Measurements from ENCODE around the gene IRAG1. TPM values are rescaled to one million over a fixed set of nuclear protein-coding genes. Genes with fewer than 3 reads are reported as not detected.
A peak's percentile ranks its signal among the peaks of the same experiment; 100 is the strongest.

Gene IRAG1
- total and polyA plus RNA-seq, 2 of the 13 experiments (the other 11 are each of a cell fraction or from before 2014, with no cell fraction given), result 0.13 to 0.20 TPM

DNA sequence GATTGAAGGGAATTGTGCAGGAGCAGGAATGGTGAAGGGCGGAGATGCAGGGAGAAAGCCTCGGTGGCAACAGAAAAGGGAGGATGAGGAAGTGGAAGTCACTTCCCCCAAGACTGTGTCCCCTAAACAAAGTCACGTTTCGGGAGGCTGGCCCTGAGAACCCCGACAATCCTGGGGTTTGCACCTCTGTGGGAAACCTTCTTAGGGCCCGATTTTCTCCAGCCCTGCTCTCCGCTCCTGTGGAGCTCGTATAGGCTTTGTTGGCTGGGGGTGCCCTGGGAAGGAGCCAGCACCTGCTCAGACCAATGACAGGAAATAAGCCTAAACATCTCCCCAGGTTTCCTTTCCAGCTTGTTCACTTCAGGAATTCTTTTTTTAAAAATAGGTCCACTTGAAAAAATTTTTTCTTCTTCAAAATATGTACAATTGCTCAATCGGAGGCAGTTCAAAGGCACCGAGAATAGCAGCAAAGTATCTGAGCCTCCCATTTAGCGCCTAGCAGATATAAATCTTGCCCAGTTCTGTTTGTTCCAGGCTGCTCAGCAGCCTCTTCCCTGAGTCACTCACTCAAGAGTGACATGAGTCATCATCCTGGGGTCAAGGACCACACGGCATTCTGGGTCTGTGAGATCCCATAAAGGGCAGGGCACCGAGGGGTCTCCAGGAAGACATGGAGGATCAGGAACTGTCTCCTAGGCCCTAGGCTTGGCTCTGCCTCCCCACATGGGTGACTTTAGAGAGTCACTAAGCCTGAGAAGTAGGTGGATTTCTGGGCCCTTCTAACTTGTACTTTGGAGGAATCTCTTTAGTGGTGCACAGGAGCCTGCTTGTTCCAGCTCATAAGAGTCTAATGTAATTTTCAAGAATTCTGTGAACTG, 34.0 kb downstream of the IRAG1 start:
- H3K9me3 ChIP-seq (ENCODE audit: low read length), result no peaks in the 10 kb centered on the region
- no peak overlapping the region for H3K27ac ChIP-seq (ENCODE audit: extremely low read length, insufficient read depth, low read length)
- no TSS peak for BruUV-seq (replicated peaks)
- H3K4me2 ChIP-seq (ENCODE audit: low read depth, low read length), result peak overlapping the region; percentile 69
- peak; percentile 72 for FAIRE-seq
- intact Hi-C loops (cut with micrococcal nuclease; ENCODE audit: unreplicated experiment), result loop anchor here (10.0 kb wide), 1 partner anchor 75 kb away; no protein-coding TSS in a partner anchor
- no peaks in the 10 kb centered on the region for H3K27me3 ChIP-seq (ENCODE audit: control insufficient read depth in 1 of 2, insufficient read depth in 2 of 2, low read length in 2 of 2)
- peak; percentile 75 for ATAC-seq
- CTCF ChIA-PET (ENCODE audit: low intra/inter-chr PET ratio, low total read pairs), result no interaction called here
- H4K20me1 ChIP-seq (ENCODE audit: insufficient read depth, low read length), result no peaks in the 10 kb centered on the region
- 15% methylated on average over 11 of the region's 13 CpGs for WGBS (ENCODE audit: low lambda C conversion rate)
- H3K79me2 ChIP-seq (ENCODE audit: insufficient read depth, low read length), result no peaks in the 10 kb centered on the region
- in situ Hi-C loops (cut with HindIII; ENCODE audit: extremely low pct_ligation_motif_present, low pct_unique_long_range_greater_than_20kb), result no loop called here
- H3K9ac ChIP-seq (ENCODE audit: insufficient read depth, low read depth, low read length), result peak overlapping the region; percentile 10; the same call in 1 of the 2 replicates
- H3K4me1 ChIP-seq (ENCODE audit: insufficient read depth, low read length), result peaks cover 29% of the 10 kb centered on the region
- POLR2A ChIA-PET, result interaction anchor here (0.7 kb wide), 1 partner anchor 42 kb away, joined by 3 read pairs; no protein-coding TSS in a partner anchor
- H3K36me3 ChIP-seq (replicated peaks in 1 of 2; ENCODE audit: control insufficient read depth in 1 of 2, insufficient read depth in 2 of 2, low read length in 2 of 2), result no peaks in the 10 kb centered on the region
- peak overlapping the region; percentile 23 for H2AFZ ChIP-seq (ENCODE audit: low read length)
- peak; percentile 91 for DNase-seq (ENCODE audit: low spot score)
- peak overlapping the region in 1 of 3 experiments; percentile 42; a peak in 2 of 6 replicates for H3K4me3 ChIP-seq (replicated peaks in 1 of 3; ENCODE audit: insufficient read depth in 1 of 3, low read depth in 2 of 3, low read length in 3 of 3)
- TF ChIP-seq FOSL1 (CRISPR knock-in tag; IDR thresholded peaks at IDR 0.05; ENCODE audit: borderline replicate concordance) (peak; percentile 91), MED1 (CRISPR knock-in tag; IDR thresholded peaks at IDR 0.05) (no peak), ZNF33B (CRISPR knock-in tag; IDR thresholded peaks at IDR 0.05) (no peak), THAP11 (CRISPR knock-in tag; IDR thresholded peaks at IDR 0.05) (0 out of 2 replicates have a peak, but pooled peaks have one; percentile 29), ZNF350 (CRISPR knock-in tag; IDR thresholded peaks at IDR 0.05; ENCODE audit: borderline replicate concordance, low read depth) (no peak), TP53 (CRISPR knock-in tag; conservative IDR thresholded peaks at IDR 0.05) (no peak), HHEX (CRISPR knock-in tag; IDR thresholded peaks at IDR 0.05) (no peak), ZNF263 (CRISPR knock-in tag; IDR thresholded peaks at IDR 0.05) (no peak), NFIC (IDR thresholded peaks at IDR 0.05; ENCODE audit: low read length) (0 out of 2 replicates have a peak, but pooled peaks have one; percentile 13), ZNF709 (CRISPR knock-in tag; IDR thresholded peaks at IDR 0.05) (no peak)
- TF ChIP-seq, protein P1, sequence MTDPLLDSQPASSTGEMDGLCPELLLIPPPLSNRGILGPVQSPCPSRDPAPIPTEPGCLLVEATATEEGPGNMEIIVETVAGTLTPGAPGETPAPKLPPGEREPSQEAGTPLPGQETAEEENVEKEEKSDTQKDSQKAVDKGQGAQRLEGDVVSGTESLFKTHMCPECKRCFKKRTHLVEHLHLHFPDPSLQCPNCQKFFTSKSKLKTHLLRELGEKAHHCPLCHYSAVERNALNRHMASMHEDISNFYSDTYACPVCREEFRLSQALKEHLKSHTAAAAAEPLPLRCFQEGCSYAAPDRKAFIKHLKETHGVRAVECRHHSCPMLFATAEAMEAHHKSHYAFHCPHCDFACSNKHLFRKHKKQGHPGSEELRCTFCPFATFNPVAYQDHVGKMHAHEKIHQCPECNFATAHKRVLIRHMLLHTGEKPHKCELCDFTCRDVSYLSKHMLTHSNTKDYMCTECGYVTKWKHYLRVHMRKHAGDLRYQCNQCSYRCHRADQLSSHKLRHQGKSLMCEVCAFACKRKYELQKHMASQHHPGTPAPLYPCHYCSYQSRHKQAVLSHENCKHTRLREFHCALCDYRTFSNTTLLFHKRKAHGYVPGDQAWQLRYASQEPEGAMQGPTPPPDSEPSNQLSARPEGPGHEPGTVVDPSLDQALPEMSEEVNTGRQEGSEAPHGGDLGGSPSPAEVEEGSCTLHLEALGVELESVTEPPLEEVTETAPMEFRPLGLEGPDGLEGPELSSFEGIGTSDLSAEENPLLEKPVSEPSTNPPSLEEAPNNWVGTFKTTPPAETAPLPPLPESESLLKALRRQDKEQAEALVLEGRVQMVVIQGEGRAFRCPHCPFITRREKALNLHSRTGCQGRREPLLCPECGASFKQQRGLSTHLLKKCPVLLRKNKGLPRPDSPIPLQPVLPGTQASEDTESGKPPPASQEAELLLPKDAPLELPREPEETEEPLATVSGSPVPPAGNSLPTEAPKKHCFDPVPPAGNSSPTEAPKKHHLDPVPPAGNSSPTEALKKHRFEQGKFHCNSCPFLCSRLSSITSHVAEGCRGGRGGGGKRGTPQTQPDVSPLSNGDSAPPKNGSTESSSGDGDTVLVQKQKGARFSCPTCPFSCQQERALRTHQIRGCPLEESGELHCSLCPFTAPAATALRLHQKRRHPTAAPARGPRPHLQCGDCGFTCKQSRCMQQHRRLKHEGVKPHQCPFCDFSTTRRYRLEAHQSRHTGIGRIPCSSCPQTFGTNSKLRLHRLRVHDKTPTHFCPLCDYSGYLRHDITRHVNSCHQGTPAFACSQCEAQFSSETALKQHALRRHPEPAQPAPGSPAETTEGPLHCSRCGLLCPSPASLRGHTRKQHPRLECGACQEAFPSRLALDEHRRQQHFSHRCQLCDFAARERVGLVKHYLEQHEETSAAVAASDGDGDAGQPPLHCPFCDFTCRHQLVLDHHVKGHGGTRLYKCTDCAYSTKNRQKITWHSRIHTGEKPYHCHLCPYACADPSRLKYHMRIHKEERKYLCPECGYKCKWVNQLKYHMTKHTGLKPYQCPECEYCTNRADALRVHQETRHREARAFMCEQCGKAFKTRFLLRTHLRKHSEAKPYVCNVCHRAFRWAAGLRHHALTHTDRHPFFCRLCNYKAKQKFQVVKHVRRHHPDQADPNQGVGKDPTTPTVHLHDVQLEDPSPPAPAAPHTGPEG (CRISPR knock-in tag; IDR thresholded peaks at IDR 0.05), result no peak
- TF ChIP-seq, protein P2, sequence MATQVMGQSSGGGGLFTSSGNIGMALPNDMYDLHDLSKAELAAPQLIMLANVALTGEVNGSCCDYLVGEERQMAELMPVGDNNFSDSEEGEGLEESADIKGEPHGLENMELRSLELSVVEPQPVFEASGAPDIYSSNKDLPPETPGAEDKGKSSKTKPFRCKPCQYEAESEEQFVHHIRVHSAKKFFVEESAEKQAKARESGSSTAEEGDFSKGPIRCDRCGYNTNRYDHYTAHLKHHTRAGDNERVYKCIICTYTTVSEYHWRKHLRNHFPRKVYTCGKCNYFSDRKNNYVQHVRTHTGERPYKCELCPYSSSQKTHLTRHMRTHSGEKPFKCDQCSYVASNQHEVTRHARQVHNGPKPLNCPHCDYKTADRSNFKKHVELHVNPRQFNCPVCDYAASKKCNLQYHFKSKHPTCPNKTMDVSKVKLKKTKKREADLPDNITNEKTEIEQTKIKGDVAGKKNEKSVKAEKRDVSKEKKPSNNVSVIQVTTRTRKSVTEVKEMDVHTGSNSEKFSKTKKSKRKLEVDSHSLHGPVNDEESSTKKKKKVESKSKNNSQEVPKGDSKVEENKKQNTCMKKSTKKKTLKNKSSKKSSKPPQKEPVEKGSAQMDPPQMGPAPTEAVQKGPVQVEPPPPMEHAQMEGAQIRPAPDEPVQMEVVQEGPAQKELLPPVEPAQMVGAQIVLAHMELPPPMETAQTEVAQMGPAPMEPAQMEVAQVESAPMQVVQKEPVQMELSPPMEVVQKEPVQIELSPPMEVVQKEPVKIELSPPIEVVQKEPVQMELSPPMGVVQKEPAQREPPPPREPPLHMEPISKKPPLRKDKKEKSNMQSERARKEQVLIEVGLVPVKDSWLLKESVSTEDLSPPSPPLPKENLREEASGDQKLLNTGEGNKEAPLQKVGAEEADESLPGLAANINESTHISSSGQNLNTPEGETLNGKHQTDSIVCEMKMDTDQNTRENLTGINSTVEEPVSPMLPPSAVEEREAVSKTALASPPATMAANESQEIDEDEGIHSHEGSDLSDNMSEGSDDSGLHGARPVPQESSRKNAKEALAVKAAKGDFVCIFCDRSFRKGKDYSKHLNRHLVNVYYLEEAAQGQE (IDR thresholded peaks at IDR 0.05; ENCODE audit: borderline replicate concordance in 1 of 2, low read depth in 1 of 2, low read length in 2 of 2), result no peak
- TF ChIP-seq, protein P3, sequence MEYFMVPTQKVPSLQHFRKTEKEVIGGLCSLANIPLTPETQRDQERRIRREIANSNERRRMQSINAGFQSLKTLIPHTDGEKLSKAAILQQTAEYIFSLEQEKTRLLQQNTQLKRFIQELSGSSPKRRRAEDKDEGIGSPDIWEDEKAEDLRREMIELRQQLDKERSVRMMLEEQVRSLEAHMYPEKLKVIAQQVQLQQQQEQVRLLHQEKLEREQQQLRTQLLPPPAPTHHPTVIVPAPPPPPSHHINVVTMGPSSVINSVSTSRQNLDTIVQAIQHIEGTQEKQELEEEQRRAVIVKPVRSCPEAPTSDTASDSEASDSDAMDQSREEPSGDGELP (IDR thresholded peaks at IDR 0.05; ENCODE audit: borderline replicate concordance, low read depth), result no peak
